ENCODE data around the gene TBX2. TPM values are rescaled to one million over a fixed set of nuclear protein-coding genes. Genes with fewer than 3 reads are reported as not detected.

TBX2 gene
- total and polyA plus RNA-seq, 2 of the 13 experiments (the other 11 are each of a cell fraction or from before 2014, with no cell fraction given): 2.8 to 15.3 TPM

DNA sequence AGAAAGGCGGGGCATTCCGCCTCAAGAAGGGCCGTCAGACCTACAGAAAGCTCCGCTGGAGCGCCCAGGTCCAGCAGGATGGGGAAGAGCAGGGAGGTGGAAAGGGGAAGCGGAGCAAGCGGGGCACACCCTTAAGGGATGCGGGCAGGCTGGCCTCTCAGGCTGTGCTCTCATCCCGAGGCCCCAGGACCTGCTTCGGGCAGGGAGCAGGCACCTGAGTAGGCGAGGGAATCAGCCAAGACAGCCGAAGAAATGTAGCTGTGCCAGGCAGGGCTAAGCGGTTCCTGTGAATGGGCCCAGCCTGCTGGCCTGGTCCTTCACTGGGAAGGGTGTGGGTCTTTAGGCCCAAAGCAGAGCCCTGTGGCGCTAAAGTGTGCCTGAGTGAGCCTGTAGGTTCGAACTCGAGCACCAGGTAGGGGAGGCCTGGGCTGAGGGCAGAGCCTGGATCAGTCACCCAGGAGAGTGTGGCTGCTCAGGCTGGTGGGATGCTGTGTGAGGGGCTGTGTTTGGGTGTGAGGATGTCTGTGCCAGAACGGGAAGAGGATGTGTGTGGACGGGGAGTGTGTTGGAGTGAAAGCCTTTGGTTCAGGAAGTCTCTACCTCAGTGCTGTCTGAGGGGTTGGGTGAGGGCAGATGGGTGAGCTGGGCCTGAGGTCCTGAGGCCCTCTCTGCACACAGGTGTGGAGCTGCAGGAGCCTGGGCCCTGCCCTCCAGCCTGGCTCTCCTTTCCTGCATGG is 55.8 kb downstream of the TBX2 start (continued):
- TF ChIP-seq RARG (CRISPR knock-in tag; IDR thresholded peaks at IDR 0.05; ENCODE audit: low read depth) (no peak), NCOR1 (IDR thresholded peaks at IDR 0.05; ENCODE audit: borderline replicate concordance, low read length) (no peak), MIER2 (CRISPR knock-in tag; IDR thresholded peaks at IDR 0.05) (no peak), MEIS1 (CRISPR knock-in tag; IDR thresholded peaks at IDR 0.05; ENCODE audit: borderline replicate concordance) (no peak), ZNF329 (CRISPR knock-in tag; IDR thresholded peaks at IDR 0.05; ENCODE audit: low read depth) (no peak), ZNF670 (CRISPR knock-in tag; IDR thresholded peaks at IDR 0.05; ENCODE audit: borderline replicate concordance) (no peak), NCOA5 (CRISPR knock-in tag; IDR thresholded peaks at IDR 0.05) (no peak), SP140L (CRISPR knock-in tag; IDR thresholded peaks at IDR 0.05; ENCODE audit: borderline replicate concordance) (no peak), ZNF772 (CRISPR knock-in tag; IDR thresholded peaks at IDR 0.05) (no peak), ZBTB21 (CRISPR knock-in tag; IDR thresholded peaks at IDR 0.05) (no peak)
- TF ChIP-seq, protein P1, sequence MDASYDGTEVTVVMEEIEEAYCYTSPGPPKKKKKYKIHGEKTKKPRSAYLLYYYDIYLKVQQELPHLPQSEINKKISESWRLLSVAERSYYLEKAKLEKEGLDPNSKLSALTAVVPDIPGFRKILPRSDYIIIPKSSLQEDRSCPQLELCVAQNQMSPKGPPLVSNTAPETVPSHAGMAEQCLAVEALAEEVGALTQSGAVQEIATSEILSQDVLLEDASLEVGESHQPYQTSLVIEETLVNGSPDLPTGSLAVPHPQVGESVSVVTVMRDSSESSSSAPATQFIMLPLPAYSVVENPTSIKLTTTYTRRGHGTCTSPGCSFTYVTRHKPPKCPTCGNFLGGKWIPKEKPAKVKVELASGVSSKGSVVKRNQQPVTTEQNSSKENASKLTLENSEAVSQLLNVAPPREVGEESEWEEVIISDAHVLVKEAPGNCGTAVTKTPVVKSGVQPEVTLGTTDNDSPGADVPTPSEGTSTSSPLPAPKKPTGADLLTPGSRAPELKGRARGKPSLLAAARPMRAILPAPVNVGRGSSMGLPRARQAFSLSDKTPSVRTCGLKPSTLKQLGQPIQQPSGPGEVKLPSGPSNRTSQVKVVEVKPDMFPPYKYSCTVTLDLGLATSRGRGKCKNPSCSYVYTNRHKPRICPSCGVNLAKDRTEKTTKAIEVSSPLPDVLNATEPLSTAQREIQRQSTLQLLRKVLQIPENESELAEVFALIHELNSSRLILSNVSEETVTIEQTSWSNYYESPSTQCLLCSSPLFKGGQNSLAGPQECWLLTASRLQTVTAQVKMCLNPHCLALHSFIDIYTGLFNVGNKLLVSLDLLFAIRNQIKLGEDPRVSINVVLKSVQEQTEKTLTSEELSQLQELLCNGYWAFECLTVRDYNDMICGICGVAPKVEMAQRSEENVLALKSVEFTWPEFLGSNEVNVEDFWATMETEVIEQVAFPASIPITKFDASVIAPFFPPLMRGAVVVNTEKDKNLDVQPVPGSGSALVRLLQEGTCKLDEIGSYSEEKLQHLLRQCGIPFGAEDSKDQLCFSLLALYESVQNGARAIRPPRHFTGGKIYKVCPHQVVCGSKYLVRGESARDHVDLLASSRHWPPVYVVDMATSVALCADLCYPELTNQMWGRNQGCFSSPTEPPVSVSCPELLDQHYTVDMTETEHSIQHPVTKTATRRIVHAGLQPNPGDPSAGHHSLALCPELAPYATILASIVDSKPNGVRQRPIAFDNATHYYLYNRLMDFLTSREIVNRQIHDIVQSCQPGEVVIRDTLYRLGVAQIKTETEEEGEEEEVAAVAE (CRISPR knock-in tag; IDR thresholded peaks at IDR 0.05; ENCODE audit: borderline replicate concordance): no peak
- TF ChIP-seq, protein P2, sequence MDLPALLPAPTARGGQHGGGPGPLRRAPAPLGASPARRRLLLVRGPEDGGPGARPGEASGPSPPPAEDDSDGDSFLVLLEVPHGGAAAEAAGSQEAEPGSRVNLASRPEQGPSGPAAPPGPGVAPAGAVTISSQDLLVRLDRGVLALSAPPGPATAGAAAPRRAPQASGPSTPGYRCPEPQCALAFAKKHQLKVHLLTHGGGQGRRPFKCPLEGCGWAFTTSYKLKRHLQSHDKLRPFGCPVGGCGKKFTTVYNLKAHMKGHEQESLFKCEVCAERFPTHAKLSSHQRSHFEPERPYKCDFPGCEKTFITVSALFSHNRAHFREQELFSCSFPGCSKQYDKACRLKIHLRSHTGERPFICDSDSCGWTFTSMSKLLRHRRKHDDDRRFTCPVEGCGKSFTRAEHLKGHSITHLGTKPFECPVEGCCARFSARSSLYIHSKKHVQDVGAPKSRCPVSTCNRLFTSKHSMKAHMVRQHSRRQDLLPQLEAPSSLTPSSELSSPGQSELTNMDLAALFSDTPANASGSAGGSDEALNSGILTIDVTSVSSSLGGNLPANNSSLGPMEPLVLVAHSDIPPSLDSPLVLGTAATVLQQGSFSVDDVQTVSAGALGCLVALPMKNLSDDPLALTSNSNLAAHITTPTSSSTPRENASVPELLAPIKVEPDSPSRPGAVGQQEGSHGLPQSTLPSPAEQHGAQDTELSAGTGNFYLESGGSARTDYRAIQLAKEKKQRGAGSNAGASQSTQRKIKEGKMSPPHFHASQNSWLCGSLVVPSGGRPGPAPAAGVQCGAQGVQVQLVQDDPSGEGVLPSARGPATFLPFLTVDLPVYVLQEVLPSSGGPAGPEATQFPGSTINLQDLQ (CRISPR knock-in tag; IDR thresholded peaks at IDR 0.05): no peak
- TF ChIP-seq, protein P3, sequence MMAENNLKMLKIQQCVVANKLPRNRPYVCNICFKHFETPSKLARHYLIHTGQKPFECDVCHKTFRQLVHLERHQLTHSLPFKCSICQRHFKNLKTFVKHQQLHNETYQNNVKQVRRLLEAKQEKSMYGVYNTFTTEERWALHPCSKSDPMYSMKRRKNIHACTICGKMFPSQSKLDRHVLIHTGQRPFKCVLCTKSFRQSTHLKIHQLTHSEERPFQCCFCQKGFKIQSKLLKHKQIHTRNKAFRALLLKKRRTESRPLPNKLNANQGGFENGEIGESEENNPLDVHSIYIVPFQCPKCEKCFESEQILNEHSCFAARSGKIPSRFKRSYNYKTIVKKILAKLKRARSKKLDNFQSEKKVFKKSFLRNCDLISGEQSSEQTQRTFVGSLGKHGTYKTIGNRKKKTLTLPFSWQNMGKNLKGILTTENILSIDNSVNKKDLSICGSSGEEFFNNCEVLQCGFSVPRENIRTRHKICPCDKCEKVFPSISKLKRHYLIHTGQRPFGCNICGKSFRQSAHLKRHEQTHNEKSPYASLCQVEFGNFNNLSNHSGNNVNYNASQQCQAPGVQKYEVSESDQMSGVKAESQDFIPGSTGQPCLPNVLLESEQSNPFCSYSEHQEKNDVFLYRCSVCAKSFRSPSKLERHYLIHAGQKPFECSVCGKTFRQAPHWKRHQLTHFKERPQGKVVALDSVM (CRISPR knock-in tag; IDR thresholded peaks at IDR 0.05): no peak
- TF ChIP-seq, protein P4, sequence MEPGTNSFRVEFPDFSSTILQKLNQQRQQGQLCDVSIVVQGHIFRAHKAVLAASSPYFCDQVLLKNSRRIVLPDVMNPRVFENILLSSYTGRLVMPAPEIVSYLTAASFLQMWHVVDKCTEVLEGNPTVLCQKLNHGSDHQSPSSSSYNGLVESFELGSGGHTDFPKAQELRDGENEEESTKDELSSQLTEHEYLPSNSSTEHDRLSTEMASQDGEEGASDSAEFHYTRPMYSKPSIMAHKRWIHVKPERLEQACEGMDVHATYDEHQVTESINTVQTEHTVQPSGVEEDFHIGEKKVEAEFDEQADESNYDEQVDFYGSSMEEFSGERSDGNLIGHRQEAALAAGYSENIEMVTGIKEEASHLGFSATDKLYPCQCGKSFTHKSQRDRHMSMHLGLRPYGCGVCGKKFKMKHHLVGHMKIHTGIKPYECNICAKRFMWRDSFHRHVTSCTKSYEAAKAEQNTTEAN (CRISPR knock-in tag; conservative IDR thresholded peaks at IDR 0.05): no peak
